Naive thymus-derived CD4-positive, alpha-beta T cell (primary cell): ENCODE data around the gene SCYGR6. TPM values are rescaled to one million over a fixed set of nuclear protein-coding genes. Genes with fewer than 3 reads are reported as not detected.

ENCODE experiments used
- ATAC-seq: fragments of 150-1000 bp; cut with Tn5 transposase; 2 replicates; pipeline ENCODE4 v1.10.0; 2021; ENCODE audit warnings: mild to moderate bottlenecking, moderate library complexity
- CTCF ChIA-PET: fragments of 350-600 bp; sonication (Branson Sonifier 250); formaldehyde crosslinking; loops from one replicate; lab custom pipeline; 2021; ENCODE audit warnings: antibody characterized with exemption; lab: Charles Lee
- POLR2A ChIA-PET: fragments of 350-600 bp; sonication (Branson Sonifier 250); formaldehyde crosslinking; loops from one replicate; lab custom pipeline; 2021; ENCODE audit warnings: antibody characterized with exemption, inconsistent platforms; lab: Charles Lee
- DNase-seq, 9 donors: peaks; one replicate each; pipeline versions ENCODE4 v3.0.0 to v3.0.0-alpha.2; 2020 to 2022; ENCODE audit warnings: mixed read lengths in 1 of 9
- H3K27ac ChIP-seq: one replicate; pipeline ENCODE4 v1.7.0; 2013; ENCODE audit warnings: mild to moderate bottlenecking, low read depth, low read length, moderate library complexity
- H3K27me3 ChIP-seq, 2 donors: one replicate each; pipeline ENCODE4 v1.7.0; 2013; ENCODE audit warnings: low read length in 2 of 2, mild to moderate bottlenecking in 2 of 2, moderate library complexity in 2 of 2; ENCODE audit not compliant: control insufficient read depth in 2 of 2, insufficient read depth in 2 of 2
- H3K36me3 ChIP-seq, 3 experiments: 1 replicate in 2 of 3; 2 replicates in 1 of 3; pipeline ENCODE4 v1.7.0; 2013; ENCODE audit warnings: low read length in 3 of 3, mild to moderate bottlenecking in 3 of 3, moderate library complexity in 1 of 3; ENCODE audit not compliant: insufficient read depth in 3 of 3, control insufficient read depth in 2 of 3
- H3K4me1 ChIP-seq, 2 donors: one replicate each; pipeline ENCODE4 v1.7.0; 2013; ENCODE audit warnings: low read length in 2 of 2, mild to moderate bottlenecking in 2 of 2, moderate library complexity in 1 of 2; ENCODE audit not compliant: control insufficient read depth in 2 of 2, insufficient read depth in 2 of 2
- H3K4me3 ChIP-seq: 2 replicates; pipeline ENCODE4 v1.7.0; 2013; ENCODE audit warnings: mild to moderate bottlenecking, low read length
- H3K9me3 ChIP-seq, 3 experiments: 1 replicate in 2 of 3; 2 replicates in 1 of 3; pipeline ENCODE4 v1.7.0; 2013; ENCODE audit warnings: low read length in 3 of 3; ENCODE audit not compliant: control insufficient read depth in 2 of 3
- H3K27ac Mint-ChIP-seq, 9 donors: one replicate each; pipeline ENCODE4 v1.8.0; 2020 to 2022; ENCODE audit warnings: mixed read lengths in 9 of 9, mild to moderate bottlenecking in 8 of 9, moderate library complexity in 5 of 9, inconsistent platforms in 2 of 9
- H3K27me3 Mint-ChIP-seq, 5 donors: one replicate each; pipeline ENCODE4 v1.8.0; 2021 to 2022; ENCODE audit warnings: mixed read lengths in 5 of 5, mild to moderate bottlenecking in 1 of 5
- H3K36me3 Mint-ChIP-seq, 5 donors: one replicate each; pipeline ENCODE4 v1.8.0; 2020 to 2022; ENCODE audit warnings: mixed read lengths in 5 of 5, mild to moderate bottlenecking in 3 of 5, inconsistent platforms in 1 of 5
- H3K4me1 Mint-ChIP-seq, 7 donors: one replicate each; pipeline ENCODE4 v1.8.0; 2020 to 2022; ENCODE audit warnings: mixed read lengths in 7 of 7, mild to moderate bottlenecking in 3 of 7, inconsistent platforms in 1 of 7
- H3K4me3 Mint-ChIP-seq, 10 donors: one replicate each; pipeline ENCODE4 v1.8.0; 2020 to 2022; ENCODE audit warnings: mild to moderate bottlenecking in 10 of 10, mixed read lengths in 10 of 10, moderate library complexity in 6 of 10, inconsistent platforms in 2 of 10
- H3K9me3 Mint-ChIP-seq, 11 donors: one replicate each; pipeline ENCODE4 v1.8.0; 2020 to 2022; ENCODE audit warnings: mixed read lengths in 11 of 11, mild to moderate bottlenecking in 4 of 11, inconsistent platforms in 1 of 11, moderate library complexity in 1 of 11
- intact Hi-C, 2 donors: fragments of 100-400 bp; cut with micrococcal nuclease; formaldehyde crosslinking; loops; one replicate each; pipeline ENCODE4 v1.15.1; 2023
- polyA plus RNA-seq, 2 donors: library from polyadenylated mRNA; unstranded; fragments of 300-500 nt; fragmentation: Illumina TruSeq; gene quantifications; one replicate each; pipeline ENCODE4 v1.2.3, GENCODE V29; 2021
- total RNA-seq, 6 experiments: library from RNA in 5 of 6; stranded (reverse) in 5 of 6; gene quantifications; 1 replicate in 5 of 6; 2 replicates in 1 of 6; pipeline ENCODE4 v1.2.3 and lab custom pipeline; 2021 to 2026

The SCYGR6 gene
- total and polyA plus RNA-seq, 7 experiments from 2014 or later = not detected

GRCh38 chr2:227717687-227718567, 6.6 kb downstream of the SCYGR6 start, which contains the start of gene SLC19A3:
Gene SLC19A3, minus strand, starts transcription at chr2:227718028. Its CDS starts 15,710 bp downstream, at chr2:227702318.
- intact Hi-C loops = no loop called here
- peaks cover 19 to 39% (median 32%) of the 10 kb centered on the region in 5 donors for H3K27me3 Mint-ChIP-seq
- H3K9me3 ChIP-seq = no peaks in the 10 kb centered on the region
- H3K4me3 ChIP-seq = no peak within 1 kb of the TSS
- peaks cover 0 to 7% (median 0%) of the 10 kb centered on the region in 7 donors for H3K4me1 Mint-ChIP-seq
- H3K4me3 Mint-ChIP-seq = peak within 1 kb of the TSS in 6 of 10 donors; percentile 2 to 41 (median 20)
- no peaks in the 10 kb centered on the region for H3K4me1 ChIP-seq
- H3K36me3 ChIP-seq = no peaks in the 10 kb centered on the region
- H3K27ac Mint-ChIP-seq = no peak within 1 kb of the TSS
- no peaks in the 10 kb centered on the region for H3K36me3 Mint-ChIP-seq
- H3K27me3 ChIP-seq = peaks cover 0 to 3% of the 10 kb centered on the region in 2 donors
- H3K27ac ChIP-seq = no peak within 1 kb of the TSS
- no peak for DNase-seq
- ATAC-seq = no peak
- ChIA-PET POLR2A (no interaction called here), CTCF (no interaction called here)
- peaks cover 0 to 2% (median 0%) of the 10 kb centered on the region in 11 donors for H3K9me3 Mint-ChIP-seq

GRCh38 chr2:227716501-227716900, 8.1 kb downstream of the SCYGR6 start:
- Mint-ChIP-seq H3K36me3 (no peaks in the 10 kb centered on the region), H3K4me1 (peaks cover 0 to 7% (median 0%) of the 10 kb centered on the region in 7 donors), H3K27me3 (peaks cover 20 to 45% (median 30%) of the 10 kb centered on the region in 5 donors), H3K4me3 (no peak overlapping the region), H3K9me3 (peaks cover 0 to 2% (median 0%) of the 10 kb centered on the region in 11 donors), H3K27ac (no peak overlapping the region)
- POLR2A ChIA-PET = interaction anchor here (0.7 kb wide), 1 partner anchor 1726 kb away, joined by 3 read pairs; no protein-coding TSS in a partner anchor
- ATAC-seq (no peak), DNase-seq (no peak)
- H3K4me3 ChIP-seq = no peak overlapping the region
- H3K27ac ChIP-seq = no peak overlapping the region
- no peaks in the 10 kb centered on the region for H3K4me1 ChIP-seq
- H3K36me3 ChIP-seq = no peaks in the 10 kb centered on the region
- H3K27me3 ChIP-seq = peaks cover 0 to 3% of the 10 kb centered on the region in 2 donors
- intact Hi-C loops = no loop called here
- CTCF ChIA-PET = no interaction called here
- H3K9me3 ChIP-seq = no peaks in the 10 kb centered on the region

- no peaks in the 10 kb centered on the region for H3K9me3 Mint-ChIP-seq
- Histone ChIP-seq H3K9me3 (no peaks in the 10 kb centered on the region), H3K4me1 (no peaks in the 10 kb centered on the region), H3K27me3 (peaks cover 0 to 3% of the 10 kb centered on the region in 2 donors), H3K27ac (no peak overlapping the region), H3K4me3 (no peak overlapping the region), H3K36me3 (no peaks in the 10 kb centered on the region)
- ChIA-PET CTCF (no interaction called here), POLR2A (no interaction called here)
- H3K4me3 Mint-ChIP-seq = no peak overlapping the region
- no peak overlapping the region for H3K27ac Mint-ChIP-seq
- intact Hi-C loops = no loop called here
- DNase-seq (no peak), ATAC-seq (no peak)
- H3K27me3 Mint-ChIP-seq = peaks cover 12 to 29% (median 22%) of the 10 kb centered on the region in 5 donors
- H3K4me1 Mint-ChIP-seq = peaks cover 0 to 7% (median 0%) of the 10 kb centered on the region in 7 donors
- no peaks in the 10 kb centered on the region for H3K36me3 Mint-ChIP-seq
Measured at GRCh38 chr2:227713291-227713690, 11.3 kb downstream of the SCYGR6 start.

GRCh38 chr2:227710986-227711385, 13.6 kb downstream of the SCYGR6 start:
- POLR2A ChIA-PET = no interaction called here
- no peaks in the 10 kb centered on the region for H3K4me1 ChIP-seq
- DNase-seq (no peak), ATAC-seq (no peak)
- H3K36me3 ChIP-seq = no peaks in the 10 kb centered on the region
- H3K4me1 Mint-ChIP-seq = no peaks in the 10 kb centered on the region
- CTCF ChIA-PET = no interaction called here
- H3K27ac Mint-ChIP-seq = no peak overlapping the region
- H3K27ac ChIP-seq = no peak overlapping the region
- H3K36me3 Mint-ChIP-seq = no peaks in the 10 kb centered on the region
- H3K4me3 Mint-ChIP-seq = no peak overlapping the region
- no peaks in the 10 kb centered on the region for H3K9me3 ChIP-seq
- H3K27me3 ChIP-seq = no peaks in the 10 kb centered on the region
- H3K4me3 ChIP-seq = no peak overlapping the region
- no peaks in the 10 kb centered on the region for H3K9me3 Mint-ChIP-seq
- intact Hi-C loops = no loop called here
- H3K27me3 Mint-ChIP-seq = peaks cover 4 to 35% (median 11%) of the 10 kb centered on the region in 5 donors

GRCh38 chr2:227707390-227707789, 17.2 kb downstream of the SCYGR6 start:
- POLR2A ChIA-PET = no interaction called here
- Mint-ChIP-seq H3K9me3 (peaks cover 0 to 3% (median 0%) of the 10 kb centered on the region in 11 donors), H3K4me3 (no peak overlapping the region), H3K4me1 (no peaks in the 10 kb centered on the region), H3K36me3 (no peaks in the 10 kb centered on the region), H3K27me3 (peaks cover 0 to 39% (median 12%) of the 10 kb centered on the region in 5 donors), H3K27ac (no peak overlapping the region)
- intact Hi-C loops = no loop called here
- no peaks in the 10 kb centered on the region for H3K27me3 ChIP-seq
- no peak for DNase-seq
- no peak overlapping the region for H3K27ac ChIP-seq
- no peak overlapping the region for H3K4me3 ChIP-seq
- CTCF ChIA-PET = no interaction called here
- H3K9me3 ChIP-seq = no peaks in the 10 kb centered on the region
- H3K36me3 ChIP-seq = no peaks in the 10 kb centered on the region
- no peak for ATAC-seq
- H3K4me1 ChIP-seq = no peaks in the 10 kb centered on the region

GRCh38 chr2:227706859-227707258, 17.7 kb downstream of the SCYGR6 start:
- H3K4me1 ChIP-seq = no peaks in the 10 kb centered on the region
- ChIA-PET POLR2A (no interaction called here), CTCF (no interaction called here)
- no peak for DNase-seq
- no peak for ATAC-seq
- no peaks in the 10 kb centered on the region for H3K36me3 Mint-ChIP-seq
- H3K4me3 ChIP-seq = no peak overlapping the region
- peaks cover 0 to 3% (median 0%) of the 10 kb centered on the region in 11 donors for H3K9me3 Mint-ChIP-seq
- no peaks in the 10 kb centered on the region for H3K36me3 ChIP-seq
- H3K27me3 ChIP-seq = no peaks in the 10 kb centered on the region
- H3K27ac ChIP-seq = no peak overlapping the region
- H3K27me3 Mint-ChIP-seq = peaks cover 0 to 42% (median 14%) of the 10 kb centered on the region in 5 donors
- no peak overlapping the region for H3K27ac Mint-ChIP-seq
- intact Hi-C loops = no loop called here
- no peaks in the 10 kb centered on the region for H3K9me3 ChIP-seq
- H3K4me1 Mint-ChIP-seq = no peaks in the 10 kb centered on the region
- no peak overlapping the region for H3K4me3 Mint-ChIP-seq
